ENCODE results near the gene SDK1.
"Not testable (repeated sequence)": the region's sequence is repeated elsewhere in the genome, so short reads cannot be mapped to it uniquely, and the experiment has no call there.

SDK1 gene

DNA sequence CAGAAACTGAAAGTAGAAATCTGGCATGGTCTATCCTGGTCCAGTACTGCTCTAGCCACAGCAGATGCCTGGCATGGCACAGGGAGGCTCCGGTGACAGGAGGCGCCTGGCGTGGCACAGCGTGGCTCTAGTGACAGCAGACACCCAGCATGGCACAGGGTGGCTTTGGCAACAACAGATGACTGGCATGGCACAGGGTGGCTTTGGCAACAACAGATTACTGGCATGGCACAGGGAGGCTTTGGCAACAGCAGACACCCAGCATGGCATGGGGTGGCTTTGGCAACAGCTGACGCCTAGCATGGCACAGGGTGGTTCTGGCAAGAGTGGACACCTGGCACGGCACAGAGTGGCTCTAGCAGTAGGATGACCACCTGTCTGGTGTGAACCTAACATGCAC is 900.5 kb downstream of the SDK1 start:
- no peak for DNase-seq (ENCODE audit: low read depth in 2 of 2)

DNA sequence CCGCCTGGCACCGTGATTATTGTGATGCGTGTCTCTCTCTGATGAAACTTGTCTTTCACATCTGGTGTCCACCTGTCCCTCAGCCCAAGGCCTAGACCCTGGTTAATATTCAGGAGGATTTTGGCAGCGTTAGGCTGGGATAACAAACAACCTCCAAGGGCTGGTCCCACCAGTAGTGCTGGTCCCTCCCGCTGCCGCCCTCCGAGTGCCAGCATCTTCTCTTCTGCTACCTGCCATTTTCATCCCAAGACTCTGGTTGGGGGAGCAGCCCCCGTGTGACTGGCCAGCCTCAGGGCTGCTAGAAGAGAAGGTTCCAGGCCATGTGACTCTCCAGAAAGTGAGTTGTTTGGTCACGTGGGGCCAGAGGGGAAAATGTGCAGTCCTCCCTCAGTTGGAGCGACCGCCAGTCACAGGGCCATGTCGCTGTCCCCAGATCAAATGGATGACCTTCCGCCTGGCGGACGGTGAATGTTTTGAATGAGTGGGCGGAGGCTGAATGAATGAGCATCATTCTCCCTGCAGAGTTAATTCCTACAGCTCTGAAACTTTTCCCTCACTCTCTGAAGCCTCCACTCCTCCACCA is 901.2 kb downstream of the SDK1 start:
- no peak for DNase-seq (ENCODE audit: low read depth in 2 of 2)

DNA sequence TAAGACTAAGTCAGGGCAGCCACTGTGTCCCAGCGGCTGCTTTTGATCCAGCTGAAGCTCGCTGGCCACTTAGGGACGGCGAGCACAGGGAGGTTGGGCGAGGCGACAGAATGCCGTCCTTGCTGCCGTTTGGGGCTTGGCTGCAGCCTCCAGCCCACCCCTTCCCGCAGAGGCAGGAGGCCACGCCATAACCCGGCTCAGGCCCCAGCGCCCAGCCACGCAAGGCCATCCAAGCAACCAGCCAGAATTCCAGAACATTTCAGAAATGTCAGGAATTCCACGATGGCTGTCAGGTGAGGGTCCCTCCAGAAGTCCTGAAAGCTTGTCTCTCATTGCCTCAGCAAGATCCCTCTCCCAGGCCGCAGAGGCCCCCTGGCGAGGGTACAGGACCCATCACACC is 901.9 kb downstream of the SDK1 start:
- DNase-seq (ENCODE audit: low read depth in 2 of 2) = no peak

DNA sequence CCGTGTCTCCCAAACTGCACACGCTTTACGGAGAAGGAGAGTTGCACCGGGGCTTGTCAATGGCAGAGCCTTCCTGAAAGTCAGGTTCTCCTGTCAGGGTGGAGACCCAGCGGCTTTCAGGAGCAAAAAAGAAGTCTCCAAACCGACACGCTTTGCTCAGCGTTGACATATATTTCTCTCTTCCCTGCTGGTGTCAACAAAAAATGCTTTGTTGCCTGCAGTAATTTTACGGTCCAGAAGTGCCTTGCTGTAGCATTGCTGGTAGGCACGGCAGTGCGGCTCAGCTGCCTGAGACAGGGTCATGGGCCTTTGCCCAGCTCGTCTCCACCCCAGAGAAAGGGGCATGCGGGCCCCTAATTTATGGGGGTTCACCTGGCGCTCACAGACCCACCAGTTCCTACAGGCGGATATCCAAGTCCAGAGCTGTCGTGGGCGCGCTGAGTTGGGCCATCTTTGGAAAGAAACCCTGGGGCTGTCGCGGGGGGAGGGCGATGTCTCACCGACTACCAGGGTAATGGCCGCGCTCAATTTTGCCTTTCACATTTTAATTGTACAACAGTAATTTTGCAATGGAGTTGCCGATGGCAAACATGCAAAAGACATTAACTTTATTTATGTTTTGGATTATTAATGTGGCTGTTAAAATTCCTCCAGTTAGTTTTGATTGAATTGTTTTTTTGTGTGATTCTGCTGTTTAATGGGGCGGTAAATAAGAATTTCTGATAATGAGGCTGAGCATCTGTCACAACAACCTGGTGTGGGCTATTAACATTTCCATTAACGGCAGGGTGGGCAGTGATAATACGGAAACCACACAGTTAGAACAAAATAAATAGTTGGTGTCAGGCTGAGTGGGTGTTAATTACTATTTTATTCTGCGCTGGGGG is 902.8 kb downstream of the SDK1 start:
- no peak for DNase-seq (ENCODE audit: low read depth in 2 of 2)

DNA sequence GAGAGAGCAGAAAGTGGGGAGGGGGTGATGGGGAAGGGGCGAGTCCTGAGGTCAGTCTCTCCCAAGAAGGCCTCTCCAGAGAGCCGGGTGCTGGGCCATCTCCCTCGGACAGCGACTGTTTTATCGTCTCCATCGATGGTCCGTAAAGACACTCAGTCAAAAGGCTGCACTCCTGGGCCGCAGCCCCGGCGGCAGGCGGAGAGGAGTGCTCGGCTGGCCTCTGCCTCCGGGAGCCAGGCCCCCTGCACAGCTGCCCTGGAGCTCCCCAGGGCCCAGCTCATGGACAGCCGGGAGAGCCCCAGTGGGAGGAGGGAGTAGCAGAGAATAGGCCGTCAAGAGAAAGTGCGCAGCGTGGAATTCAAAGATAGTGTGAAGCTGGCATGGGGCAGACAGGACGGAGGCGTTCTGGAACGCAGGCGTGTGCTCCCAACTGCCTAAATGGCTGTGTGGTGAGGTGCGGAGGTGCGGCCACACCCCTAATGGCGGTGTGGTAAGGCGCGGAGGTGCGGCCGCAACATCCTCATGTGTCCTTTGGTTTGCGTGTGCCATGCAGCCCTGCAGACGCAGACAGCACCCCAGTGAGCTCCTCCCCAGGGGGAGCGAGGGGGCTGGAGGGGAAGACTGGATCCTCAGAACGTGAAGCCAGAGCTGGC is 903.6 kb downstream of the SDK1 start:
- no peak for DNase-seq (ENCODE audit: low read depth in 2 of 2)

DNA sequence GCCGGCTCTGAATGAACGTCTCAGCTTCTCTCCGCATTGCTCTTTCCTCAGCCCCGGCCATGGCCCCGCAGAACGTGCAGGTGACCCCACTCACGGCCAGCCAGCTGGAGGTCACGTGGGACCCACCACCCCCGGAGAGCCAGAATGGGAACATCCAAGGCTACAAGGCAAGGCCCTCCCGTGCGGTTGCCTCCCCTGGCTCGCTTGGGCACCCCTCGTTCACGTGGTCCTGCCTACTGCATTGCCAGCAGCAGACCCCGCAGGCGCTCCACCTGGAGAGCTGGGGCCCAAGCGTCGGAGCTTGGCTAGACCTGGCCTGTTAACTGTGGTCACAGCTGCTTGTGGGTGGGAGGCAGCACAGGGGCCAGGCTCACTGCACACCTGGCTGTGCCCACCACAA is 904.8 kb downstream of the SDK1 start:
- DNase-seq (ENCODE audit: low read depth in 2 of 2) = no peak

DNA sequence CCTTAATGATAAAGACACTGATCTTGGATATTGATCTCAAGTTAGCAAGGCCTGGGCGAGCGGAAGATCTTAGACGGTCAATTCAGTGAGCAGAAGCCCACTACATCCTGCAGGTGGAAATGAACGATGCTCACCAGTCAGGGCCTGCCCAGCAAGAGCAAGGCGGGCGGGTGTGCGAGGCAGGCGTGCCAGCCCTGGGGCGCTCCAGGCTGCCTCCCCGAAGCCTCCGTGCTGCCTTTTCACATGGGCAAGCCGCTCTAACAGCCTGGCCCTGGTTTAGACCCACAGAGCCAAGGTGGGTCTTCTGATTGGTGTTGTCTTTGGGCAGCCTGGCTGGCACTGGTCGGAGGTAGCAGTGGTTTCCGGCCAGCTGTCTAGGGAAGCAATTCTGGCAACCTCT is 906.0 kb downstream of the SDK1 start:
- DNase-seq (ENCODE audit: low read depth in 2 of 2) = no peak

DNA sequence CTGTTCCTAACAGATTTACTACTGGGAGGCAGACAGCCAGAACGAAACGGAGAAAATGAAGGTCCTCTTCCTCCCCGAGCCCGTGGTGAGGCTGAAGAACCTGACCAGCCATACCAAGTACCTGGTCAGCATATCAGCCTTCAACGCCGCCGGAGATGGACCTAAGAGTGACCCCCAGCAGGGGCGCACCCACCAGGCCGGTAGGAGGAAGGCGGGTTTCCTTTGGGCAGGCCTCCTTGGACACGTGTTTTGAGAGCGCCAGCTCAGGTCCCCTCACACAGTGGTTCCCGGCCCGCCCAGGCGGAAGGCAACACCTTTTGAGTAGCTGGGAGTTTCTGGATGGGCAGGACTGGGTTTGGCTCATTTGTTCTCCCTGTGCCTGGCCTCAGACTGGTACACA is 907.0 kb downstream of the SDK1 start:
- no peak for DNase-seq (ENCODE audit: low read depth in 2 of 2)

DNA sequence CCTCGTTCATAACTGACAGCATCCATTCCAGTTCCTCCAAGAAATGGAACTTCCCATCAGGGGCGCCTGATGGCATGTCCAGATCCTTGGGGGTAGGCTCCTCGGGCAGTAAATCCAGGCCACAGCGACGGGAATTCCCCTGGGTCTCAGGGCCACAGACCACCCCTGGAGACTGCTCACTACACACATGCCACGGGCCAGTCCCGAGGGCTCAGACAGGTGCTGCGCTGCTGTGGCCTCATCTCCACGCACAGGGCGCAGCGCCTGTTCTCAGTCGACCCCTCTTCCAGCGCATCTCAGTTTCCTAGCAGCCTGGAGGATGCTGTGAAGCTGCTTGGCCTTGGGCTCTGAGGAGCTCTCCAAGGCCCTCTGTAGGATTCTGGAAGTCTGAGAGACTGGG is 907.5 kb downstream of the SDK1 start:
- no peak for DNase-seq (ENCODE audit: low read depth in 2 of 2)

DNA sequence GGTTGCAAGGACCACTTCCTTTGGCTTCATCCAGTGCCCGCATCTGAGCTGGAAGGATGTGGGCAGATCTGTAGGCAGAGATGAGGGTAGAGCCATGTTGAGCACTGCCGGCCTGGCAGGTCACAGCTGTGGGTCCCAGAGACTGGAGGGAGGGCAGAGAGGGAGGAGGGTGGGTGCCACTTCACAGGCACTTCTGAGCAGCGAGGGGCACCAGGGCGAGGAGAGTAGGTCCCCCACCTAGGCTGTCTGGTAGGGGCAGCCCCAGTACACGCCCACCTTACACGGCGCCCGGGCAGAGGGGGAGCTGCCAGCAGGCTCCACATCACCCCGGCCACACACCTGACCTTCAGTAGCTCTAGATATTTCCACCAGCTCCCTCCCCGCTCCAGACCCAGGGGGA is 908.1 kb downstream of the SDK1 start:
- no peak for DNase-seq (ENCODE audit: low read depth in 2 of 2)

DNA sequence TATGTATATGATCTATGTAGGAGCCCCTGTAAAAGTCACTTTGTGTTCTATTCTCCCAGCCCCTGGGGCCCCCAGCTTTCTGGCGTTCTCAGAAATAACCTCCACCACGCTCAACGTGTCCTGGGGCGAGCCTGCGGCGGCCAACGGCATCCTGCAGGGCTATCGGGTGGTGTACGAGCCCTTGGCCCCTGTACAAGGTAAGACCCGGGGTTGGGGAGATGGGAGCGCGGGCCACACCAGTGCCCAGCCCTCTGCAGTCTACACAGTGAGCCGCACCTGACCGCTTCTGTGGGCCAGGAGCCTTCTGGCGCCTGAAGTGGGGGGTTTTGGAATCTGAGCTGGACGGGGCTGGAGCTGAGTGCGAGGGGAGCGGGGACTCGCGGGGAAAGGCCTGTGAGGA is 908.9 kb downstream of the SDK1 start:
- DNase-seq (ENCODE audit: low read depth in 2 of 2) = no peak

DNA sequence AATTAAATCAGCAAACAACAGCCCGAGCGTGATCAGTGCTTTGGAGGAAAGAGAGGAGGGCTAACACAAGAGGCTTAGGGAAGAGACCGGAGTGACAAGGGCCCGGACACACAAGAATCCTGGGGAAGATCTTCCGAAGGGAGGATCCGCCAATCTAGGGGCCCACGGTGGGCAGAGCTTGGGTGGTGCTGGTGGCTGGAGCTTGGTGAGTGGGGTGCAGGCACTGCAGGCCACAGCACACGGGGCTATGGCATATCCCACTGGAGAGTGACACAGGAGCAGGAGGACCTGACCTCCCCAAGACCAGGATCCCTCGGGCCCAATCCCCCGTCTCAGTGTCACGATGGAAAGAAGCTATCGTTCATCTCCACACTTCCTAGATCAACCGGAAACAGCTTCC is 909.8 kb downstream of the SDK1 start:
- DNase-seq (ENCODE audit: low read depth in 2 of 2) = no peak

DNA sequence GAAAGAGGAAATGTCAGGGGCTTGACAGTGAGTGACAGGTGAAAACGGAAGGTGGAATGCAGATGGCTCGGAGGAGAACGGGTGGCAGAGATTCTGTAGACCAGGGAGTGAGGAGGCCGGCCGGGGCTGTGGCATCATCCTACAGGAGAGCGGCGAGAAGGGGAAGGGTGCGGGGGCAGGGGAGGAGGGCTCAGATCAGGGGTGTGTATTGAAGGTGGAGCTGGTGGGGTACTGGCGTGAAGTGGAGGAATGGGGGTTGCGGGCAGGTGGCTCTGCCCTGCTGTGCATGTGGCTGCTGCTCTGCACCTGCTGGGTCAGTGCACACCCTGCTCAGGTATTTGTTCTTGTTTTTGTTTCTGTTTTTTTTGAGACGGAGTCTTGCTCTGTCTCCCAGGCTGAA is 910.2 kb downstream of the SDK1 start:
- no peak for DNase-seq (ENCODE audit: low read depth in 2 of 2)

DNA sequence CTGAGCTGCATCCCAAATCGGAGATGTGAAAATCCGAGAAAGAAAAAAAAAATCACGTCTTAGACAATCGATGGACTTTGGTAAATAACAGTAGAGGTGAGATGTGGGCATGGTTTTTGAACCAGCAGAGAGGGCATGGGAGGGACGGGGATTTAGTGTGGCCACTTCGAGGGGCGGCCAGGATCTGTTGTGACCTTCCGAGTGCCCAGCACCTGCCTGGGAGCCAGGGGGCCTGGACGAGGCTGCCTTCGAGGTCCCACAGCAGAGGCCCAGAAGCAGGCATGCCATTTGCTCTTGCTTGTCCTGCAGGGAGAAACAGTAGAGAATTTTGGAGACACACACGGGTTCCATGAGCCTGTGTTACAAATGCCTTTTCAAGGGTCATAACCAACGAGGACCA is 911.3 kb downstream of the SDK1 start:
- no peak for DNase-seq (ENCODE audit: low read depth in 2 of 2)

DNA sequence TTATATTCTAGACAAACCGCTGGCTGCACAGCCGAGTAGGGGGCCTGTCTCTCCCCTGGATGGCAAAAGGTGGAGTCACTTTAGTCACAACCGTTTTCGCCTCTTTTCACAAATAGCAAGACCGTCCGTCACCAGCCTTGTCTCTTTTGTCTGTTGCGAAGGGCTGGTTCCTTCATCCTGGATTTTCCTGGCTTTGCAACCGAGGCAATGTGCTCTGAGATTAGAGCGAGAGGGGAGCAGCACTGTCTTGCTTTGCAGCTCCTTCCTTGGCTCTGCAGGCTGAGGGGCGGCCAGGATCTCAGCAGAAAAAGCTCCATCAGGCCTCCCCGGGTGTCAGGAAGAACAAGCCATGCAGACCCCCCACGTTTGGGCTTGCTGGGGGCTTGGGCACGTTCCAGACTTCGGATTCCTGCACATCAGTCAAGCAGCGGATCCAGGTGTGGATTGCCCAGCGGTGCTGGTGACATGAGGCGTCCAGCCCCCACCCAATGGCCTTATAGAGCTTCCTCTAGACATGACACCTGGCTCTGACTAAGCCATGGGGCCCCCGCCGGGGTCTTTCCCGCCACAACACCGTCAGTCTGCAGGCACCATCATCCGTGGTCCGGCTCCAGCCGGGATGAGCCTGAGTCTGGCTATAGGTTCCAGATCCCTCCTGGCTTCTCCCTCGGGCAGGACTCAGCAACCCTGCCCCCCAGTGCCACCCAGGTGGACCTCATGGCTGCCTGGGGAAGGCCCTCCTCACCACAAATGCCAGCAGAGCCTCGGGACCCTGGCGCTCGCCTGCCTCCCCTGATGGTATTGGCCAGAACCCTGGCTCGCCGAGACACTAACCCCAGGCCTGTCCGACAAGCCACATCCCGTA is 913.5 kb downstream of the SDK1 start:
- DNase-seq (ENCODE audit: low read depth in 2 of 2) = no peak

DNA sequence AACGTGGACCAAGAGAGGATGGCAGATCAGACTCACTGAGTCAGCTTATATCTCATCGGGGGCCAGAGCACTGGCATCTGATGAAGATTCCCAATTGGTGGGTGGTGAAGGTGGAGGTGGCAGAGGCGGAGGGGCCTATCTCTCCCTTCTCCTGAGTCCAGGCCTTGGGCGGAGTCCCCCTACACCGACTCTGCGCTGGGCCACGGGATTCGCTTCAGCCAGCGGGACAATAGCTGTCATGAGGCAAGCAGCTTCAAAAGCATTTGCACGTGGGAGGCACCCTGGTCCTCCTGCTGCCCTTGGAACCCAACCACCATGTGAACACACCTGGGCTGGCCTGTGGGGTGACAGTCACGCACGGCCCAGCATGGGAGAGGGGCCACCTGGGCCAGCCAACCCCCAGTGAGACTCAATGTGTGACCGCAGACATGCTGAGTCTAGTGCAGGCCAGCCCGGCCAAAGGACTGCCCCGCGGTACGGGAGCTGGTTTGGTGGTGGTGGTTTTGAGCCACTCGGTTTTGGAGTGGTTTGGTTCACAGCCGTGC is 914.2 kb downstream of the SDK1 start:
- DNase-seq (ENCODE audit: low read depth in 2 of 2) = no peak

DNA sequence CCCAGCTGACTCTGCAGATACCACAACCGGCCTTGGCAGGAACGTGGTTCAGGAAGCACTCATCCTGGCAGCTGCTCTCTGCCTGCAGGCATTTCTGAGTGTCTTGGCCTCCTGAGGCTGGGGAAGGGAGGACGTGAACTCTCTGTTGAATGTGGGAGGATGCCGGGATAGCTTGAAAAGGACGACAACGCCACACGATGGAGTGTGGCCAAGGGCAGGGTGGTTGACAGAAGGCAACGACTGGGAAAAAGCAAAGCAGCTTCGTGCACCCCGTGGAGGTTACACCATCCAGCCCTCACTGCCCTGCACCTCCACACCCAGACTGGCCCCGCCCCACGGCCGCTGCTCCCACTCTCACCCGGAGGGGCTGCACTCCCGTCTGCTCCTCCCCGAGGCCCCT is 915.0 kb downstream of the SDK1 start:
- no peak for DNase-seq (ENCODE audit: low read depth in 2 of 2)

DNA sequence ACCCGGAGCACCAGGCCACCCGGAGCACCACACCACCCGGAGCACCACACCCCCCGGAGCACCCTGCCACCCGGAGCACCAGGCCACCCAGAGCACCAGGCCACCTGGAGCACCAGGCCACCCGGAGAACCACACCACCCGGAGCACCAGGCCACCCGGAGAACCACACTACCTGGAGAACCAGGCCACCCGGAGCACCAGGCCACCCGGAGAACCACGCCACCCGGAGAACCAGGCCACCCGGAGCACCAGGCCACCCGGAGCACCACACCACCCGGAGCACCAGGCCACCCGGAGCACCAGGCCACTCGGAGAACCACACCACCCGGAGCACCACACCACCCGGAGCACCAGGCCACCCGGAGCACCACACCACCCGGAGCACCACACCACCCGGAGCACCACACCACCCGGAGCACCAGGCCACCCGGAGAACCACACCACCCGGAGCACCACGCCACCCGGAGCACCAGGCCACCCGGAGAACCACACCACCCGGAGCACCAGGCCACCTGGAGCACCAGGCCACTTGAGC is 916.1 kb downstream of the SDK1 start:
- DNase-seq (ENCODE audit: low read depth in 2 of 2) = not testable (repeated sequence)

DNA sequence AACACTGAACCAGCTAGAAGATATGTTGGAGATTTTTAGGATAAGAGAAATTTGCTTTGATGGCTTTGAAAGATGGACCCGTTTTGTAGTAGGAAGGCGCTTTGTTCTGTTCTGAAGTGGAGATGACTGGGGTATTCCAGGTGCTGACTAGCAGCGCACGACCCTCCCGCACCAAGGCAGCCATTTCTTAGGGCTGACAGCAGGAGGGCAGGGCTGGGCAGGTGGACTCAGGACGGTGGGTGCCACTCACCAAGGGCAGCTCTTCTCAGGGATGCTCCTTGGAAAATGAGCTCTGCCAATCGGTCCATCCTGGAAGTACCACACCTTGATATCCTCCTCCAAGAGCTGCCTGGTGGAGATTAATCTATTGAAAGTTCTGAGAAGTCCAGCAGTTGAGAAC is 917.4 kb downstream of the SDK1 start:
- no peak for DNase-seq (ENCODE audit: low read depth in 2 of 2)

DNA sequence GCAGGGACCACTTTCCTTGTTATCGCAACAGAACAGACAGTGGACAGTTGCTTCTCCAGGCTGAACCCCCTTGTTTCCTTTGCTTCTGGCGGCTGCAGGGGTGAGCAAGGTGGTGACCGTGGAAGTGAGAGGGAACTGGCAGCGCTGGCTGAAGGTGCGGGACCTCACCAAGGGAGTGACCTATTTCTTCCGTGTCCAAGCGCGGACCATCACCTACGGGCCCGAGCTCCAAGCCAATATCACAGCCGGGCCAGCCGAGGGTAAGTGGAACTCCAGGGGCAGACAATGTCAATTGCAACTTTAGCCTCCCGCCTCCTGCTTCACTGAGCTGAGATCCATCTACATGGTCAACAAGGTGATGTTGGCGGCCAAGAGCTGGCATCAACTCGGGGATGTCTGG is 919.0 kb downstream of the SDK1 start:
- no peak for DNase-seq (ENCODE audit: low read depth in 2 of 2)

DNA sequence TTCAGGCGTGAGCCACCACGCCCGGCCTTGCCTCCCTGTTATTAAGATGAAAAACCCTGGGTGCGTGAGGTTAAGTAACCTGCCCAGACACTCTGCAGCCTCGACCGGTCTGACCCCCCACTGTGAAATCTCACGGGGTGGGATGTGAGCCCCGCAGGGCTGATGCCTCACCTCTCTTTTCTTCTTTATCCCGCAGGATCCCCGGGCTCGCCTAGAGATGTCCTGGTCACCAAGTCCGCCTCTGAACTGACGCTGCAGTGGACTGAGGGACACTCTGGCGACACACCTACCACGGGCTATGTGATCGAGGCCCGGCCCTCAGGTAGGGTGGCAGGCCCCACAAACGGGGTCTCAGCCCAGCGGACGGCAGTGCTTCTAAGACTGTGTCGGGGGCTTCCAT is 920.0 kb downstream of the SDK1 start:
- no peak for DNase-seq (ENCODE audit: low read depth in 2 of 2)

DNA sequence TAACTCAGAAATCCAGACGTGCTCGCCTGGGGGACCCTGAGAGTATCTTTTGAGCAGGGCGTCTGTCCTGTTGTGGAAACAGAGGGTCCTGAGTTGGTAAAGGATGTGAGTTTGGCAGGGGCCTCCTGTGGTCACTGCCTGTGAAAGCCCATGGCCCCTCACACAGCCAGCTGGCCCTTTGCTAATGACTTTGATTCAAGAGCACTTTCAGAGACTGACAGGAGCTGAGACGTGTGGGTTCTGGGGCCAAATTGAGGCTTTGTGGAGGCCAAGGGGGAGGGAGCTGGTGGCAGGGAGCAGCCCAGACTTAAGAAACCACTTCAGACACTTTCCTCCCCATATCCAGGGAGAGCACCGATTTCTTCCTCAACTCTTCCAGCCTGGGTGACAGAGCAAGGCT is 921.6 kb downstream of the SDK1 start:
- no peak for DNase-seq (ENCODE audit: low read depth in 2 of 2)

Data from fibroblast of skin of left quadriceps (primary cell).